SK-N-DZ (cell line): ENCODE measurements around the gene TPX2.
A peak's percentile ranks its signal among the peaks of the same experiment; 100 is the strongest.
"Not testable (repeated sequence)": the region's sequence is repeated elsewhere in the genome, so short reads cannot be mapped to it uniquely, and the experiment has no call there.

Experiments used
- DNase-seq: peaks from one replicate; pipeline ENCODE4 v3.0.0-alpha.2; 2015; ENCODE audit warnings: low spot score

TPX2 gene

GRCh38 chr20:31719644-31720485 lies 19.2 kb upstream of the TPX2 start:
- no peak for DNase-seq

GRCh38 chr20:31720486-31721407 lies 18.3 kb upstream of the TPX2 start:
- no peak for DNase-seq

GRCh38 chr20:31721408-31722256 lies 17.5 kb upstream of the TPX2 start:
- DNase-seq: no peak

GRCh38 chr20:31722257-31723068 lies 16.6 kb upstream of the TPX2 start, which contains the start of gene BCL2L1:
Gene BCL2L1 (minus strand): TSS chr20:31722868. CDS start chr20:31722218, 650 bp downstream.
- peak; percentile 88 for DNase-seq

- no peak for DNase-seq
Measured at GRCh38 chr20:31723069-31723318, 16.1 kb upstream of the TPX2 start.

- peak; percentile 99 for DNase-seq
Measured at GRCh38 chr20:31723319-31724078, 15.6 kb upstream of the TPX2 start.

- no peak for DNase-seq
Measured at GRCh38 chr20:31731321-31731717, 7.8 kb upstream of the TPX2 start.

GRCh38 chr20:31739550-31739977 lies 474 bp downstream of the TPX2 start:
- no peak for DNase-seq

- no peak for DNase-seq
Measured at GRCh38 chr20:31740208-31740607, 1.1 kb downstream of the TPX2 start.

GRCh38 chr20:31740656-31741323 lies 1.7 kb downstream of the TPX2 start:
- DNase-seq: no peak

GRCh38 chr20:31746068-31746878 lies 7.2 kb downstream of the TPX2 start:
- no peak for DNase-seq

GRCh38 chr20:31747028-31747427 lies 7.9 kb downstream of the TPX2 start:
- not testable (repeated sequence) for DNase-seq

GRCh38 chr20:31747640-31748039 lies 8.6 kb downstream of the TPX2 start:
- no peak for DNase-seq

GRCh38 chr20:31749223-31749622 lies 10.1 kb downstream of the TPX2 start:
- no peak for DNase-seq

GRCh38 chr20:31751126-31751525 lies 12.0 kb downstream of the TPX2 start:
- DNase-seq: no peak

- DNase-seq: no peak
Measured at GRCh38 chr20:31757254-31757653, 18.2 kb downstream of the TPX2 start.

GRCh38 chr20:31758521-31758920 lies 19.4 kb downstream of the TPX2 start:
- DNase-seq: no peak

GRCh38 chr20:31758991-31759390 lies 19.9 kb downstream of the TPX2 start:
- DNase-seq: no peak
